Keratinocyte (primary cell): ENCODE results near the gene TSPAN17.

Source experiments
- CTCF ChIP-seq, 3 experiments: IDR thresholded peaks in 1 of 3; conservative IDR thresholded peaks in 1 of 3; optimal IDR thresholded peaks in 1 of 3; 2 replicates in 2 of 3; 3 replicates in 1 of 3; pipeline versions ENCODE3 to v1.5.1; 2011; ENCODE audit warnings: low read length in 3 of 3, mild to moderate bottlenecking in 3 of 3, moderate library complexity in 2 of 3, control low read depth in 1 of 3, inconsistent platforms in 1 of 3; ENCODE audit not compliant: insufficient read depth in 2 of 3; ENCODE audit errors: extremely low read depth in 1 of 3
- EZH2 ChIP-seq: IDR thresholded peaks from one replicate; pipeline ENCODE4 v1.6.1; 2012; ENCODE audit warnings: inconsistent platforms, mild to moderate bottlenecking, low read length, moderate library complexity

DNA sequence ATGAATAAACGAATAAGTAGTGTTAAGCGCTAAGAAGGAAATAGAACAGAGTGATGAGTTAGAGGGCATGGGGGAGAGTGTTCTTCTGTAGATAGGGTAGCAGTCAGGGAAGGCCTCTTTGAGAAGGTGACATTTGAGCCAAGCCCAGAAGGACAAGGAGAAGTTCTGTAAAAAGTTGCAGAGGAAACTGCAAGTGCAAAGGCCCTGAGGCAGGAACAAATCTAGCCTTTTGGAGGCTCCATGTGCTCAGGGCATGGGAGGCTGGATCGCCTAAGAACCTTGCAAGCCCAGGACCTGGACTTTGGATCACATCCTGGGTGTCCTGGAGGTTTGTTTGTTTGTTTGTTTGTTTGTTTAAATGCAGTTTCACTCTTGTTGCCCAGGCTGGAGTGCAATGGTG, 8.8 kb upstream of the TSPAN17 start:
- no peak for TF ChIP-seq CTCF (optimal IDR thresholded peaks at IDR 0.05 in 1 of 3, IDR thresholded peaks at IDR 0.05 in 1 of 3, conservative IDR thresholded peaks at IDR 0.05 in 1 of 3; ENCODE audit: extremely low read depth in 1 of 3, insufficient read depth in 2 of 3, low read length in 3 of 3)
- no peak for TF ChIP-seq EZH2
